PC-9 (cell line): Measurements from ENCODE around the gene CPB2. TPM values are rescaled to one million over a fixed set of nuclear protein-coding genes. Genes with fewer than 3 reads are reported as not detected.

Source experiments
- BruUV-seq: library from RNA; stranded (reverse); fragments of 400-500 nt; replicated peaks from 2 replicates; lab custom pipeline; 2021; lab: Mats Ljungman, UMichigan
- CTCF ChIA-PET: fragments of 300-600 bp; sonication (Branson Sonifier 250); formaldehyde crosslinking; loops from one replicate; lab custom pipeline; 2022; ENCODE audit warnings: antibody characterized with exemption; lab: Charles Lee
- POLR2A ChIA-PET: fragments of 300-600 bp; sonication (Branson Sonifier 250); formaldehyde crosslinking; loops from one replicate; lab custom pipeline; 2022; ENCODE audit warnings: antibody characterized with exemption; ENCODE audit not compliant: unreplicated experiment; lab: Charles Lee
- DNase-seq, 2 experiments: peaks; one replicate each; pipeline versions ENCODE4 v3.0.0 to v3.0.0-alpha.2; 2015 to 2022; ENCODE audit warnings: mixed read lengths in 1 of 2
- H2AFZ ChIP-seq: fragments of 200-600 bp; sonication (generic); 2 replicates; pipeline ENCODE4 v1.8.1; 2017; ENCODE audit warnings: antibody characterized with exemption
- H3F3A ChIP-seq: fragments of 200-600 bp; sonication (generic); 2 replicates; pipeline ENCODE4 v1.8.1; 2017; ENCODE audit warnings: antibody characterized with exemption, mild to moderate bottlenecking, low read depth; ENCODE audit not compliant: insufficient read depth
- H3K27ac ChIP-seq: fragments of 200-600 bp; sonication (generic); 2 replicates; pipeline ENCODE4 v1.6.1; 2016; ENCODE audit warnings: mixed run types
- H3K27me3 ChIP-seq: fragments of 200-600 bp; sonication (generic); 2 replicates; pipeline ENCODE4 v1.6.1; 2016; ENCODE audit warnings: low read depth, mixed run types; ENCODE audit not compliant: insufficient read depth
- H3K36me3 ChIP-seq: fragments of 200-600 bp; sonication (generic); 2 replicates; pipeline ENCODE4 v1.6.1; 2016; ENCODE audit warnings: low read depth, mixed run types
- H3K4me1 ChIP-seq: fragments of 200-600 bp; sonication (generic); replicated peaks from 2 replicates; pipeline ENCODE4 v1.6.1; 2016; ENCODE audit warnings: mixed run types; ENCODE audit not compliant: insufficient read depth
- H3K4me2 ChIP-seq: fragments of 200-600 bp; sonication (generic); 2 replicates; pipeline ENCODE4 v1.6.1; 2017; ENCODE audit warnings: mixed run types
- H3K4me3 ChIP-seq: fragments of 200-600 bp; sonication (generic); 2 replicates; pipeline ENCODE4 v1.6.1; 2016; ENCODE audit warnings: mixed run types
- H3K79me2 ChIP-seq: fragments of 200-600 bp; sonication (generic); 2 replicates; pipeline ENCODE4 v1.6.1; 2017; ENCODE audit warnings: low read depth, mixed run types
- H3K9me2 ChIP-seq: fragments of 200-600 bp; sonication (generic); 2 replicates; pipeline ENCODE4 v1.8.1; 2017; ENCODE audit warnings: mild to moderate bottlenecking; ENCODE audit not compliant: insufficient read depth
- H3K9me3 ChIP-seq: fragments of 200-600 bp; sonication (generic); 2 replicates; pipeline ENCODE4 v1.8.1; 2016; ENCODE audit warnings: low read depth; ENCODE audit not compliant: insufficient read depth
- H4K20me1 ChIP-seq: fragments of 200-600 bp; sonication (generic); 2 replicates; pipeline ENCODE4 v1.8.1; 2017; ENCODE audit not compliant: insufficient read depth
- CTCF ChIP-seq: fragments of 200-600 bp; sonication (generic); conservative IDR thresholded peaks from 2 replicates; pipeline ENCODE4 v1.6.1; 2017; ENCODE audit warnings: mixed run types, antibody characterized with exemption, mild to moderate bottlenecking, moderate library complexity
- EZH2 ChIP-seq: fragments of 200-600 bp; sonication (generic); IDR thresholded peaks from 2 replicates; pipeline ENCODE4 v1.8.0; 2017; ENCODE audit warnings: antibody characterized with exemption, low read depth
- intact Hi-C: fragments of 100-400 bp; cut with micrococcal nuclease; formaldehyde crosslinking; loops from one replicate; pipeline ENCODE4 v1.10.0; 2022; ENCODE audit not compliant: unreplicated experiment
- total RNA-seq: library from RNA; stranded (reverse); gene quantifications from 2 replicates; pipeline ENCODE4 v1.2.3, GENCODE V29; 2021

Gene CPB2
- total RNA-seq, 1 experiment from 2014 or later, result not detected

GRCh38 chr13:46132109-46132508 lies 27.3 kb upstream of the CPB2 start:
- H3K4me1 ChIP-seq, result peaks cover 24% of the 10 kb centered on the region
- H3K79me2 ChIP-seq, result 0 out of 2 replicates have a peak, but pooled peaks cover 6% of the 10 kb centered on the region
- no peak overlapping the region for H3K27ac ChIP-seq
- 0 out of 2 replicates have a peak, but pooled peaks cover 4% of the 10 kb centered on the region for H4K20me1 ChIP-seq
- H3K36me3 ChIP-seq, result peaks cover 28% of the 10 kb centered on the region
- BruUV-seq, result no TSS peak
- POLR2A ChIA-PET, result no interaction called here
- no peak overlapping the region for H2AFZ ChIP-seq
- no peaks in the 10 kb centered on the region for H3K27me3 ChIP-seq
- H3F3A ChIP-seq, result peaks cover 20% of the 10 kb centered on the region
- H3K4me2 ChIP-seq, result no peak overlapping the region
- intact Hi-C loops, result no loop called here
- no peak overlapping the region for H3K4me3 ChIP-seq
- no peaks in the 10 kb centered on the region for H3K9me2 ChIP-seq
- CTCF ChIA-PET, result interaction anchor here (0.8 kb wide), 1 partner anchor 10 kb away, joined by 4 read pairs; no protein-coding TSS in a partner anchor
- TF ChIP-seq EZH2 (no peak), CTCF (no peak)
- no peaks in the 10 kb centered on the region for H3K9me3 ChIP-seq
- DNase-seq, result no peak

- Histone ChIP-seq H2AFZ (no peak overlapping the region), H3K9me2 (no peaks in the 10 kb centered on the region), H3K9me3 (no peaks in the 10 kb centered on the region), H3K4me1 (peaks cover 21% of the 10 kb centered on the region), H3K27ac (no peak overlapping the region), H3K27me3 (no peaks in the 10 kb centered on the region), H3K79me2 (0 out of 2 replicates have a peak, but pooled peaks cover 6% of the 10 kb centered on the region), H3F3A (peaks cover 20% of the 10 kb centered on the region), H4K20me1 (0 out of 2 replicates have a peak, but pooled peaks cover under 1% of the 10 kb centered on the region), H3K4me3 (no peak overlapping the region), H3K36me3 (peaks cover 28% of the 10 kb centered on the region), H3K4me2 (no peak overlapping the region)
- ChIA-PET POLR2A (no interaction called here), CTCF (no interaction called here)
- DNase-seq, result no peak
- BruUV-seq, result no TSS peak
- no peak for TF ChIP-seq CTCF
- TF ChIP-seq EZH2, result no peak
- intact Hi-C loops, result no loop called here
Measured at GRCh38 chr13:46131705-46132104, 26.9 kb upstream of the CPB2 start.

GRCh38 chr13:46129955-46130618 lies 25.3 kb upstream of the CPB2 start:
- CTCF ChIA-PET, result no interaction called here
- no peak for TF ChIP-seq CTCF
- no peak for TF ChIP-seq EZH2
- no TSS peak for BruUV-seq
- Histone ChIP-seq H3K4me2 (no peak overlapping the region), H3F3A (peaks cover 15% of the 10 kb centered on the region; the same call in 1 of the 2 replicates), H3K4me3 (no peak overlapping the region), H3K27me3 (no peaks in the 10 kb centered on the region), H4K20me1 (no peaks in the 10 kb centered on the region), H3K9me2 (no peaks in the 10 kb centered on the region), H3K4me1 (peaks cover 9% of the 10 kb centered on the region), H3K27ac (no peak overlapping the region), H3K79me2 (0 out of 2 replicates have a peak, but pooled peaks cover 6% of the 10 kb centered on the region), H2AFZ (no peak overlapping the region), H3K9me3 (no peaks in the 10 kb centered on the region), H3K36me3 (peaks cover 35% of the 10 kb centered on the region)
- intact Hi-C loops, result loop anchor here (10.0 kb wide), 1 partner anchor 165 kb away; no protein-coding TSS in a partner anchor
- DNase-seq, result no peak
- POLR2A ChIA-PET, result no interaction called here
